ENCODE results near the gene SMPD3.

The SMPD3 gene

DNA sequence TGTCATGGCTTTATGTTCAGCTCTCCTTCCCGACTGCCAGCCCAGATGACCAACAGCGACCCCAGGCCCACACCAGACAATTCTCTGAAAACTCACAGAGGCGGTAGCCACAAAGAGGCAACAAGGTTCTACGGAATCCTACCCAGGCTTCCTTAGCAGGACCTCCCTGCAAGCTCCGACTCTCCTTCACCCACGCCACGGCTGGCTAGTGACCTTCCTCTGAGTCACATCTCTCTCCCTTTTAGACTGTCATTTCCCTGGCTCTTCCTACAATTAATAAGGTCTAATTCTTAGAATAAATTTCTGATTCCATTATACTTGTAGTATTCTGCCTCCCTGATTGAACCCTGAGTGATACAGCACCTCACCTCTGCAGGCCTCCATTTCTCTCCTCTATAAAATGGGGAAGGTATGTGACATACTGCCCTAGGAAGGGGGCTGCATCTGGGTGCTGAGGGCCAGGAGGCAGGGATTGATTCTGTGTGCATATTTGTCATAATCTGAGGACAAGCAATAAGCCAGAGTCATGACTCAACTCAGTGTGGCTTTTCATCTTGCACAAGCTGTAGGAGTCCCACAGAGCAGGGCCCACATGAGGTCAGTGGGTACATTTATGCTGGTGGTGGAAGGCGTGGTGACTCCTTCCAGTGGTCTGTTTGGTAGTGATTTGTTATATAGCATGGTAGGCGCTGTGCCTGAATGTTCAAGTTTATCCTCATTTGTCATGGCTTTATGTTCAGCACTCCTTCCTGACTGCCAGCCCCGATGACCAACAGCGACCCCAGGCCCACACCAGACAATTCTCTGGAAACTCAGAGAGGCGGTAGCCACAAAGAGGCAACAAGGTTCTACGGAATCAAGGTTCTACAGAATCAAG, 46.2 kb downstream of the SMPD3 start:
- DNase-seq, result no peak

DNA sequence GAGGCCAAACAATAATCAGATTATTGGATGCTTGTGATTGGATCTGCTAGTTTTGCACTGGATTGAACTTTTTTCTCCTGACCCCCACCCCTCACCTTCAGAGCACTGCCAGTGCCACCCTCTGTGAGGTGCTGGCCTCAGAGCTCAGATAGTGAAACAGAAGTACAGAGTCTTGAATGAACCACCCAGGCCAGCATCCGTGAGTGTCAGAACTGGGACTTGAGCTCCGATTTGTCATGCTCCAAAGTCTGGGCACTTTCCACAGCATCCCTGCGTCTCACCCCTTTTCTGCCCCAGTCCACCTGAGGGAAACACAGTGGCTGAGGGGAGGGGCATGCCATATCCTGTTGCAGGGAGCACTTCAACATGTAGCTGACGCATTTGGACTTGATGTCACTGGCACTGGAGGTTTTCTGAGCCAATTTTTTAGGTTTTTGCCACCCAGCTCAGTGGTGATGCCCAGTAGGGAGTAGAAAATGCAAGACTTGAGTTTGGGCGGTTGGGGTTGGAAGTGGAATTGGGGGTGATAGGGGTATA, 47.3 kb downstream of the SMPD3 start:
- DNase-seq, result no peak

DNA sequence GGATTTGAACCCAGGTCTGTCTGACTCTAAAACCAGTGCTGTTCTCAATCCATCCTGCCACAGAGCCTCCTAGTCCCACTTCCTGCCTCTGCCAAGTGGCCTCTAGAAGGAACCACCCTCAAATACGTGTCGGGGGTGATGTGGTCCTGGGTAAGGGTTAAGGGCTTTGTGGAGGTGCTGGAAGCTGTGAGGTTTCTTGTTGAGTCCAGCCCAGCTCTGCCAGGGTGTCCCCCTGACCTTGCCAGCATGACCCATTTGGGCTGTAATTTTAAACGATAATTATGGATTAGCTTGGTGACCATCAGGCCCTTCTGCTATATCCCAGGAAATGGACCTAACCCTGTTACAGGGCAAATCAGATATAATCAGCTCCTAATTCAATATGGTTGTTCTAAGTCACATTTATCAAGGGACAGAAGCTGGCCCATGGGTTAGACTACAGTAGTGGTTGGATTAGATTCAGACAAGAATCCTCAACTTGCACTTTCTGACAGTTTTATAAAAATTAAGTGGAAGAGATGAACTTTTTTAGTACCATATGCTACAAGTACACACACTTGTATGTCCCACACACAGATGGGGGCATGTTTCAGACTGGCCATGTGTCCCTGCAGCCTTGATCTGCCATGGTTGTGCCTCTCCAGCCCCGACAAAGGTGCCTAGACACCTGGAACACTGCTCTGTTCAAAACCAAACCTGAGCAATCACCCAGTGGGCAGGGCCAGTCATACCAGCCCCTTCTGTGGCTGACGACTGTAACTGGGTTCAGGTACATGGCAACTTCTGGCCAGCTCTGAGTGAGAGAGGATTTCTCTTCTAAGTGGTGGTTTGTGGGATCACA, 48.0 kb downstream of the SMPD3 start:
- DNase-seq, result no peak

DNA sequence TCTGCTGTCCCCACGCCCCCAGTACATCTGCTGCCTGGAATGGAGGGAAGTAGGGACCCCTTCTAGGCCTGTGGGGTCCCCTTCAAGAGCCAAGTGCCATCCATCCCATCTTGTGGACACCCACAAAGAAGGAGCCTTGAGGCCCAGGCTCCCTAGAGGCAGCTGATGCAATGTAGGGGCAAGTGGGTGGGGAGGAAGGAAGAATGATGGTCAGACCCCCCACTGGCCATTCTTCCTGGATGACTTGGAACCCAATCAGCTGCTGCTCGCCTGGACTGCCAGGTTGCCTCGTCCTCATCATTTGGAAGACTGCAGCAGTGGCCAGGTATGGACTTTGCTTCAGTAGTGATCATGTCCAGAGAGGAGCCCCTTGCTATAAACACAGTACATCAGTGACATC, 48.9 kb downstream of the SMPD3 start:
- peak; percentile 12 for DNase-seq

DNA sequence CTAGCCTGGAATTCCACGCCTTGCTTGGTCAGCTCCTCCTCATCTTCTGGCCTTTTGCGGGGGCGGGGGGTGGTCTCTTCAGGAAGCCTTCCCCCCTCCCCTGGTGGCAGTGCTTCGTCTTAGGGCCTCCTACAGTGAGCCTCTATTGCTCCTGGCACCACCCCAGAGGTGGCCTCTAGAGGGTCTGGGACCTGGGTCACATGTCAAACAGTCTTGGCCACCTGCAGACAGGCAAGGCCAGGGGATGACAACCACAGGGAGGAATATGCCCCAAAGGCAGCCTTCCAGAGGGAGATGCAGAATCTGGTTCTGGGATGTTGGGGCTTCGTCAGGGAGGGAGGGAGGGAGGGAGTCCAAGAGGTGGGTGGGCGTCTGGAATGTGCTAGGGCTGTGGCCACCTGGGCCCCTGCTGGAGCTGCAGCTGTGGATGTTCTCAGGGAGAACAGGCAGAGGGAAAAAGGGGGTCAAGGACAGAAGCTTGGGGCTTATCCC, 50.6 kb downstream of the SMPD3 start:
- no peak for DNase-seq

DNA sequence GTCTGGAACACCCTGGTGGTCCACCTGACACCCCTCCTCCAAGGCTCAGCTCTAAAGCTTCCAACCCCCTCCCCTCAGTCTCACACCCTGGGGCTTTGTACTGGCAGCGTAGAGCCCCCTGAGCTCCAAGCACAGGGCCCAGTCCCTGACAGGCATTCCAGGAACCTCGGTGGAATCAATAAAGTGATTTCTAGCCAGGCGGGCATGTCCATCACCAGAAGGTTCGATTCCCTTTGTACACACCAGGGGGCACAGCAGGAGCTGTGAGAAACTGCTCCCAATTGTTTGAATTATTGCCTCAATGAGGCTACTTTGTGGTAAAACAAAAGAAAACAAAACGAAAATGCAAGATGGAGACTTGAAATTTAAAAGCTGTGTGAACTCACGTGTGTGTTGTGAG, 51.8 kb downstream of the SMPD3 start:
- peak; percentile 62 for DNase-seq

DNA sequence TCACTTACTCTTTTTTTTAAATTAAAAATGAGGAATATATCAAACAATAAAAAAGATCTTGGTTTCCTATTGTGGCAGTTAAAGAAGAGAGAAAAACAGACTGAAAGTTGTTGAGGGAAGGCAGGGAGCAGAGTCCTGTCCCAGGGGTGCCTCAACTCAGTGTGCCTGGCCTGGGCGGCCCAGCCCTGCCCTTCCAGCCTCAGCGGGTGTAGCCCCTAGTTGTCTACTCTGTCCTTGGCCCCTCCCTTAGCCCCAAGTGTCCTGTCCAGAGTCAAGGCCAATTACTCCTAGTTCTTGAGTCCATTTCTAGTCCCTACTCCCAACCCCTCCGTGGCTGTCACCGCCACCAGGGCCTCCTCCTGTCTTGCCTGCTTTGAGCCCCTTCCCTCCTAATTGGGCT, 52.5 kb downstream of the SMPD3 start:
- DNase-seq, result no peak

DNA sequence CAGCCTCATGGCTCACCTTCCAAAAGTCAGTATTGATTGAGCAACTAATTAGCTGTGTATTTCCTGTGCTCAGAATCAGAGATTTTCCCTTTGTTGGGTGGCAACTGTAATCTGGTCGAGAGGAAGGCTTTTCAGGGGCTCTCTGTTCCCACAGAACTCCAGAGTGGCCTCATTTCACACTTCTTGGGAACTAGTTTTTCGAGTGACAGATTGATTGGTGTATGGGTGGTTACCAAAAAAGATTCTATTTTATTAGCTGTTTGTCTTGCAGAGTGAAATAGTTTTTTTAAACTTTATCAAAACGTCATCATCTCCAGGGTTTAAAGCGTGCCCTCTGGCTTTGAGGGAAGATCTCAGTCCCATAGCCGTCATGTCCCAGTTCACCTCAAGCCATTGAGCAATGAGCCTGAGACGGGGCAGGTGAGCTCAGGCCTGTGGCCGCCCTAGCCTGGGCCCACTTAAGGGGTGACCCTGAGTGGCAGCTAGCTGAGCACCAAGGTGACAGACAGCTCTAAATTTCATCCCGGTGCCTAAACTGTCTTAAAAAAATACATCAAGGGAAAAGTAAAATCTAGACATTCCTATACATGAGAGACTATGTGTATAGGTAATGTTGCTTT, 53.0 kb downstream of the SMPD3 start:
- DNase-seq, result no peak

DNA sequence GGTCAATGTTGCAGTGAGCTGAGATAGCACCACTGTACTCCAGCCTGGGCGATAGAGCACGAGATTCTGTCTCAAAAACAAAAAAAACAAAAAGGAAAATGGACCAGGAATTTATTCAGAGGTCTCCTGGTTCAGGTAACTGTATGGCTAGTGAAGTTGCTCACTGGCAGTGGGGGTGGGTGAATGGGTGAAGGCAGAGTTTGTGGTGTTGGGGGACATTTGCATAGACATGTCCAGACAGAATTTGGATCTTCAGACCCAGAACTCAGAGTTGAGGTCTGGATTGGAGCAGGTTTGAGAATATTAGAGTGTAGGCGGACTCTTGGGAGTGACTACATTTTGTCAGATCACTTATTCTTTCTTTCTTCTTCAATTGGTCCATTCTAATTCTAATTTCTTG, 55.0 kb downstream of the SMPD3 start:
- no peak for DNase-seq

DNA sequence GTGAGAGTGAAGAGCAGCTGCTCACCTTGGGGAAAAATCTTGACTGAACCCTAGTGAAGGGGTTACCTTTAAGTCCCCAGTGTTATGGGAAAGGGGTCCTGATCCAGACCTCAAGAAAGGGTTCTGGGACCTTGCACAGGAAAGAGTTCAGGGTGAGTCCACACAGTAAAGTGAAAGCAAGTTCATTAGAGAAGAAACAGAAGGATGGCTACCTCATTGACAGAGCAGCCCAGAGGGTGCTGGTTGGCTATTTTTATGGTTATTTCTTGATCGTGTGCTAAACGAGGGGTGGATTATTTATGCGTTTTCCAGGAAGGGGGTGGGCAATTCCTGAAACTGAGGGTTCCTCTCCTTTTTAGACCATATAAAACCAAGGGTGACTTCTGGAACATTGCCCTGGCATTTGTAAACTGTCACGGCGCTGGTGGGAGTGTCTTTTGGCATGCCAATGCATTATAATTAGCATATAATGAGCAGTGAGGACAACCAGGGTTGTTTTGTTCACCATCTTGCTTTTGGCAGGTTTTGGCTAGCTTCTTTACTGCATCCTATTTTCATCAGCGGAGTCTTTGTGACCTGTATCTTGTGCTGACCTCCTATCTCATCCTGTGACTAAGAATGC, 58.4 kb downstream of the SMPD3 start:
- no peak for DNase-seq

DNA sequence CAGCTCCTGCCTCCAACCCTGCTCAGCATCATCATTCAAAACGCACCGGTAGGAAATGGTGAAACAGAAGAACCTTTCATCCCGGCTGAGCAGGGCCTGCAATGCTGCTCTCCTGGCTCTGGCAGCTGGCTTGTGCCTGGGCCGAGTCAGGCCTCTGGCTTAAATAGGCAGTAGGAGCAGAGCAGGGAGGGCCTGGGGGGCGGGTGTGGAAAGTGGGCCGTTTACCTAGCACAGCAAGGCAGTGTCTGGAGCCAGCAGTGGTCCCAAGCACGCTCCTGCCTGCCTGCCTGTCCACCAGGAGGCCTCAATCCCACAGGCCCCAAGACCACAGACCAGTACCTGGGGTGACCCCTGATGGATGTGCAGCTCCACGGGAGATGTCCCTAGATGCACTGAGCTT, 59.3 kb downstream of the SMPD3 start:
- DNase-seq, result no peak

DNA sequence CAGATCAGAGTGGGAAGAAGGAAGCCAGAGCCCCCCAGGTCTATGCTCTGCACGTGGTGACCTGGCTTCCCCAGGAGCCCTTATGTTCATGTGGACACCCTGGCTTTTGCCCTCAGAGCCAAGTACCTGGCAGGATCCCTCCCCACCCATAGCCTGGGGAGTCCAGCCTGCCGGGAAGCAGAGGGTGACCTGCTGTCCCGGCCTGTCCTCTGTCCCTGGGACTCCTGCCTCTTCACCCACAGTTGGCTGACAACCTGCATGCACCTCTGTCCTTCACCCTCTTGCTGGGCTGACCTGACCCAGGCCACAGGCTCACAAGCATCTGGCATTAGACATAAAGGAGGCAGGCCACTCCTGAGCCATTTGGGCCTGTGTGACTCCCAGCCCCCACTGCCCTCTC, 60.2 kb downstream of the SMPD3 start:
- no peak for DNase-seq

DNA sequence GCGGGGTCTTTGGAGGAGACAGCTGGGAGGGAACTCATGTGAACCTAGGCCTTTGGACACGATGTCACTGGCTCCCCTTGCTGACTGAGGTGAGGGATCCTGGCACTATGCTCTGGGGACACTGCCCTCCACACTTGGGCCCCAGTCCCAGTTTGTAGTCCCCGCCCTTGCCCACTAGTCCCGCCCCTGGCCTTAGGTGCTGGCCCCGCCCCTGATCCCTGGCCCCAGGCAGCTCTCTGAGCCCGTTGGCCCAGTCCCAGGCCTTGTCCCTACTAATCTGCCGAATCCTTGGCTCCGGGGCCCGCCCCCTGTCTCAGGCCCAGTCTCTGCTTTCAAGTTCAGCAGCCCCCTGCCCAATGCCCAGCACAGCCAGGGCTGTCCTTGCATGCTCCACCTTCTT, 61.0 kb downstream of the SMPD3 start:
- no peak for DNase-seq

DNA sequence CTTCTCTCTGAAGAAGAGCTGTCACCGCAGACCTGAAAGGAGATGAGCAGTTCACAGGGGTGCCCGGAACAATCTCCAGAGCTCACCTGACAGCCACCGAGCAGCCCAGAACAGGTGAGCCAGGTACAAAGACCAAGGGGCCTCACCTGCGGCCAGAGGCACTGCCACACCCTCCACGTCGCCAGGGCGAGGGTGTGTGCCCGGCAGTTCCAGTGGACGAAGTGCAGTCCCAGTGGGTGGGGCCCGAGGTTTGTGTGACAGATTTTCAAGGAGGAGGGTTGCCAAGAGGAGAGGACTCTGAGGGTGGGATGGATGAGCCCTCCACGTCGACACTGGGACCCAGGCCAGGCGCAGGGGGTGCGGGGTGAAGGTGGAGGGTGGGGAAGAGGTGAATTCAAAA, 61.7 kb downstream of the SMPD3 start:
- DNase-seq, result no peak

DNA sequence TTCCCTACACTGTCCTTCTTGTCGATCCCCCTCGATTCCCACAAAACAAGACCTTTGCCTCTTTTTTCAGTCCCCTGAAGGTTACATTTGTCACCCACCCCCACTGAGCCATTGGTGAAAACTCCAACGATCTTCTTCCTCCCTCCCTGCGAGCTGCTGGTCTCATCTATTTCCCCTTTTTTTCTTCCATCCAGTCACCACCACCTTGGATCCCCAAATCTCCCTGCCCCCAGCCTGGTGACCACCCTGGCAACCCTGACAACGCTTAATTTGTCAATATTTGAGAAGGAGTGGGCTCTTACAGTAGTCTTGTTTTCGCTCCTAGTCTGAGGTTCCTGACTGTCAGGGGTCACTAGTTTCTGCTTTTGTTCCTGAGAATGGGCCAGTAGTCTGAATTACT, 62.9 kb downstream of the SMPD3 start:
- peak; percentile 12 for DNase-seq

DNA sequence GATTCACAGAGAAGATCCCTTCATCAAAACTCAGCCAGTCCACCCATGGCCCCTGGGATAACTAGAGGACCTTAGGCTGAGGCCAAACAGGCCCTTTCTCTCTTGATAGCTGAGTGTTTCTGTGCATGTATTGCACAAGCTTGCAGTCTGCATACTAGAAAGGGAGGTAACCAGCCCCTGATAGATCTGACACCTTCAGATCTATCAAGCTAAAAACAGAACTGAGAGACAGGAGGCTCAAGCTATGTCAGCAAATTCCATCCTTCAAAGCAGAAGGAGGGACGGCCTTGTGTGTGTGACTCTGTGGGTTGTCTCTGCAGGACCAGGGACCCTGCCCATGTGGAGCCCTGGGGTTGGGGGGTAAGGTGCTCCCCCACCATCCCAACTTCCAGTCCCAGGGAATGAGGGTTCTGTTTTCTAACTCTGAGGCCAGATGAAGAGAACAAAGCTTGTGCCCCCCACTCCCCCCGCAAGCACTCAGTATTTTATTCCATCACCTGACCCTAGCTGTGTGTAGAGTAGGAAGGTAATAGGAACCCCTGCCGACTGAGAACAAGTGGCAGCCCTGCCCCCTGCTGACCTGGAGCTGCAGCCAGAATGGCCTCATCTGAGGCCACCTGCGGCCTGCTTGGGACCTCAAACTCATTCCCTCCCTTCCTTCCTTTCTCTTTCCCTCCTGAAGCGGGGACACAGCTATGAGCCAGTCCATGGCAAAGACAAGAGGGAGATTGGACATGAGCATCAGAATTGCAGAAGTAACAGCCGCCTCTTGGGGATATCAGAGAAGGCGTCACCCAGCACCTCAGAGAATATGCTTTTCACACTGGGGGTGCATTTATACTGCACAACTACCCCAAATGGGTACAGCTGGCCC, 63.8 kb downstream of the SMPD3 start:
- DNase-seq, result no peak

DNA sequence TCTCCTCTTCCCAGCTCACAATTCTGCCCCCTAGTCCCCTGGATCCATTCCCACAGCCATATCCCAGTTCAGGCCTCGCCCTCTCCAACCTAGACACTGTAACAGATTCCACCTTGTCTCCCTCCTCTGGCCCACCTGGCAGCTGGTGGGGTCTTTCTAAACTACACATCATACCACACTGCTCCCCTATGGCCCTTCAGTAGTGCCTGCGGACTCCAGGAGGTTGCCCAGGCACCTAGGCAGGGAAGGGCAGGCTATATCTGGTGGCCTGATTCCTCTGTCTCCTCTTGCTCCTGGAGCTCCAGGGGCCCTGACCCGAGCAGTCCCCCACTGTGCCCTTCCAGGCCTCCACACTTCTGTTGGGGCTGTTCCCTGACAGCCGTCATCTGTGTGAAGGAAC, 64.5 kb downstream of the SMPD3 start:
- no peak for DNase-seq

DNA sequence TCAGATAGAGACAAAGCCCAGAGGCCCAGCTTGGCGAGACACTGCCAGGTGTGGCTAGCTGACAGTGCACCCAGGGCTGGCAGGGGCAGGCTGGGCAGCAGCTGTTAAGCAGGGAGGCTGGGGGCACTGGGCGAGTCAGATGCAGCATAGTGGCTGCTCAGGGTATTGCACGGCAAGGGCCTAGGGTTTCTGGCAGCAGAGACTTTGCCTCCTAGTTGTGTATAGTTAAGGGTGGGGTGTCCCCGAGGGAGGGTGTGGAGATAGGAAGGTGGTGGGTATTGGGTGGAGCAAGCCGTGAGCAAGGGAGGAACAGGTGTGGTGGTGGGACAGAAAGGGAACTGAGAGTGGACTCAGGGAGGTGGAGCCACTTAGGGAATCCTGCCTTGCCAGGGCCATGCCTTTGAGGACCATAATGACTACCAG, 66.0 kb downstream of the SMPD3 start:
- peak; percentile 22 for DNase-seq

DNA sequence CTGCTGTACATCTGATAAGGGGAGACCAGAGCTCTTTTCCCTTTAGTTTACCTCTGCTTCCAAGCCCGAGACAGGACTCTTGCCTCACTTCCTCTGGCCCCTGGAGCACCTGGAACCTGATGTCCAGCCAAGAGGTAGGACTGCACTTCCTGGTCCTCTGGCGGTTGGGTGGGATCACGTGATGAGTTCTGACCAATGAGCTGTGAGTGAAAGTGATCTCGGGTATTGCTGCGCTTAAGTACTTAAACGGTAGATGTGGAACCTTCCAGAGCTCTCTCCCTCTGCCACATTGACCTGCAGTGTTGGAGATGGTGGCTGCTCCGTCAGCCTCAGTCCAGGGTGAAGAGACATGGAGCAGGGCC, 67.0 kb downstream of the SMPD3 start:
- DNase-seq, result no peak

DNA sequence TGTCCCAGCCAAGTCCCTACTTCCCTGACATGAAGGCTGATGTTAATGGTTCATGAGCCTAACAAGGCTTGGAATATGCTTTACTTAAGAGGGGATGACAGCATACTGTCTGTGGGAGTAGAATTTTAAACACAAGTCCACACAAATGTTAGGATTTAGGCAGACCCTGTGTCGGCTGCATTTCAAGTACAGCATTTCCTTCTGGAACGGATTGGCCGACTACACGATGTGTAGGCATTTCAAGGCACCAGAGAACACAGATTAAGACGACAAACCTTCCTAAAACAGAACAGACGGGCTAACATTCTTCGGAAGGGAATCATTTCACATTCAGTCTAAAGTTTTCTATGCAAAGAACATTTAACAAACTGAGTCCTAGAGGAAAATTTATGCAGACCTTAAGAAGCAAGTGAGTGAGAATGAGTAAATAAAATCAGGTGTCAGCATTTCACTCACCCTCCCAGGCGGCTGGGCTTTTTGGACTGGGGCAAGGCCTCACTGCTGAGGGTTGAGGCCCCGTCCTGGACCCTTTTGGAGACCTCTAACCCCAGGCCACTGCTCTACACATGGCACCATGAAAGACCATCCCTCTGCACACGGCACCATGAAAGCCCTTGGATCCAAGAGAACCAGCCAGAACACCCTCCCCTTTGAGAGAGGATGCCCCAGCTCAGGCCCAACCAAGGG, 67.5 kb downstream of the SMPD3 start:
- no peak for DNase-seq

DNA sequence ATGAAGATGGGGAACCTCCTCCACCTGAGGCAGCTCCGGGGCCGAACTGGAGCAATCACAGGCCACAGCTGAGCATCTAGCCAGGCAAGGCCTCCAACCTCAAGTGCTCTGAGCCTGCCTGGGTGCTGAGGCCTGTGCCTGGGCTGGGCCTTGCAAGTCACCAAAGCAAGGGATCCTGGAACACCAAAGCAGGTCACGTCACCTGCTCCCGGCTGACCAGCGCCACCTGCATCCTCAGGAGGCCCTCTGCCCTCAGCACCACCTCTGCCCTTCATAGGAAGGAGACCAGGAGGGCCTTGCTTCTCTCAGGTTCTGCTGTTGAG, 68.0 kb downstream of the SMPD3 start:
- DNase-seq, result no peak

All from OCI-M1 (cell line).